Measurements from ENCODE around the gene SERINC1.
A peak's percentile ranks its signal among the peaks of the same experiment; 100 is the strongest.
"Not testable (repeated sequence)": the region's sequence is repeated elsewhere in the genome, so short reads cannot be mapped to it uniquely, and the experiment has no call there.

The SERINC1 gene

GRCh38 chr6:122471107-122472021 lies at the start of gene SERINC1:
TSS of gene SERINC1 (minus strand) at chr6:122471807. CDS start at chr6:122471737, 70 bp downstream.
- peak; percentile 95 to 97 for DNase-seq (ENCODE audit: low read depth in 2 of 2)

DNA sequence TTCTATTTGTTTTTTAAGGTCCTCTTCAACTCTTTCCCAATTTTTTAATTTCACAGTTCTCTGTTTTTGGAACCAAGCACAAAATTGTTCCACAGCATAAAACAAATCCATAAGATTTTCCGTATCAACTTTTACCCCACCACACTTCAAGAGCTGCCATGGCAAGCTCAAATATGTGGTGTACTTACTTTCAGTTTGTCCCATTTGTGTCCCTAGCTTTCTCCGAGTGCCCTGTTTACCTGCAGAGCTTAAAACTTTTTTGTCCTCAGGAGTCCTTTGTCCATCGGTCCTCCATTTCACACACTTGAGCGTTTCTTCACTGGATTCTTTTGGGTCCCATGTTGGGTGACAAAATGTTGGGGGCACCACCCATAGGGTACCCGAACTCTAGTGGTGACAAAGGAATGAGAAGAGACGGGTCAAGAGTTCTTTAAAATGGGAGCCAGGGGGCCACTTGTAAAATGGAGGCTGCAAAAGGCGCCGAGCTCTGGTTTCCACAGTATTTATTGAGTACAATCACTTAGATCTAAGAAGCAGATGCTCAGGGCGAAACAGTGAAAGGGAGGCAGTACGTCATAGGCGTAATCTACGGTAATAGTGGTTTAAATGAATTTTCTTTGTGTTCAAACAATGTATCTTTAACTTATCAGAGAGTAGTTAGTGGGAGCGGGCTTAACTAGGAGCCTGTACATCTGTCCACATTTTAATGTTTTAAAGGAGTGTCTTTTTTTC lies 39.8 kb upstream of the SERINC1 start:
- H3K4me3 ChIP-seq (replicated peaks in 1 of 2; ENCODE audit: low read depth in 2 of 2, low read length in 2 of 2): no peak overlapping the region
- TF ChIP-seq CTCF (IDR thresholded peaks at IDR 0.05; ENCODE audit: low read depth, low read length): no peak
- no peak for DNase-seq (ENCODE audit: low read depth in 2 of 2)

More at GRCh38 chr6:122471107-122472021, at the start of gene SERINC1:
- H3K4me3 ChIP-seq (replicated peaks in 1 of 2; ENCODE audit: low read depth in 2 of 2, low read length in 2 of 2): peak within 1 kb of the TSS; percentile 78 to 94
- no peak for TF ChIP-seq CTCF (IDR thresholded peaks at IDR 0.05; ENCODE audit: low read depth, low read length)

GRCh38 chr6:122505170-122505569 lies 33.6 kb upstream of the SERINC1 start:
- DNase-seq (ENCODE audit: low read depth in 2 of 2); H3K4me3 ChIP-seq (replicated peaks in 1 of 2; ENCODE audit: low read depth in 2 of 2, low read length in 2 of 2): not testable (repeated sequence)

- no peak overlapping the region for H3K4me3 ChIP-seq (replicated peaks in 1 of 2; ENCODE audit: low read depth in 2 of 2, low read length in 2 of 2)
- DNase-seq (ENCODE audit: low read depth in 2 of 2): no peak
- TF ChIP-seq CTCF (IDR thresholded peaks at IDR 0.05; ENCODE audit: low read depth, low read length): no peak
Measured at GRCh38 chr6:122501475-122501874, 29.9 kb upstream of the SERINC1 start.

GRCh38 chr6:122495612-122496011 lies 24.0 kb upstream of the SERINC1 start:
- TF ChIP-seq CTCF (IDR thresholded peaks at IDR 0.05; ENCODE audit: low read depth, low read length): no peak
- no peak overlapping the region for H3K4me3 ChIP-seq (replicated peaks in 1 of 2; ENCODE audit: low read depth in 2 of 2, low read length in 2 of 2)
- no peak for DNase-seq (ENCODE audit: low read depth in 2 of 2)

DNA sequence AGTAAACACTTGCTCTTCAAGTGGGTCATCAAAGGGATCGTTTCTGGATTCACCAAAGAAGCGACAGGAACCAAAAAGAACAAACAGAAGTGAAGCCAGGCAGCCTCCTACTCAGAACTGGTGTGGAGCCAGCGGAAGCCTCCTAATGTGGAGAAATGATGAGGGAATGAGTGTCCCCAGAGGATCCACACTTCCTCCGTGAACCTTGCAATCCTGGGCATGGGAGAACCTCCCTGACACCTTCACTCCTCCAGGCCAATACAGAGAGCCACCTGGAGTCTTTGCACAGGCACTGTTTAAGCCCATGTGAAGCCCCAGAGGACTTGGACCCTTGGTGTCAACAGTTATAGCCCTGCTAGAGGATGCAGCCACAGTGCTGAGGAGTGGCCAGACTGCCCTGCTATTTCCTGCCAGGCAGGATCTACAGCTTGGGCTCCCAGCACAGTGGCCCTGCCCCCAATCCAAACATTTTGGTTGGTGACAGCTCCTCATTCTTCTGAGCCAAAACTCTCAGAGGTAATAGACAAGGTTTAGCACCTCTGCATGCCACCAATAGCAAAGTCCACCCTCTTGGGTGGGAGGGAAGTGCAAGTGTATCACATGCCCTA lies 23.2 kb upstream of the SERINC1 start:
- no peak for DNase-seq (ENCODE audit: low read depth in 2 of 2)
- TF ChIP-seq CTCF (IDR thresholded peaks at IDR 0.05; ENCODE audit: low read depth, low read length): no peak
- H3K4me3 ChIP-seq (replicated peaks in 1 of 2; ENCODE audit: low read depth in 2 of 2, low read length in 2 of 2): no peak overlapping the region
